PFSK-1 (cell line): ENCODE measurements around the gene KCNA1.

Source experiments
- FOXP2 ChIP-seq: optimal IDR thresholded peaks from 2 replicates; pipeline ENCODE3; 2011; ENCODE audit warnings: borderline replicate concordance, control low read depth, inconsistent platforms; ENCODE audit not compliant: insufficient read depth; ENCODE audit errors: extremely low read length, extremely low read depth
- POLR2AphosphoS5 ChIP-seq: IDR thresholded peaks from 2 replicates; pipeline ENCODE4 v1.6.1; 2012; ENCODE audit warnings: low read depth, mild to moderate bottlenecking, control low read depth, low read length, moderate library complexity
- REST ChIP-seq, 2 experiments: IDR thresholded peaks; 2 replicates each; pipeline versions ENCODE4 v1.6.1 to v1.8.0; 2011 to 2012; ENCODE audit warnings: low read depth in 2 of 2, low read length in 2 of 2, control low read depth in 1 of 2, inconsistent platforms in 1 of 2, mild to moderate bottlenecking in 1 of 2, moderate library complexity in 1 of 2; ENCODE audit not compliant: insufficient read depth in 1 of 2
- SIN3A ChIP-seq: IDR thresholded peaks from 2 replicates; pipeline ENCODE4 v1.6.1; 2012; ENCODE audit warnings: mild to moderate bottlenecking, low read length, moderate library complexity, borderline replicate concordance; ENCODE audit not compliant: insufficient read depth
- TAF1 ChIP-seq: IDR thresholded peaks from 2 replicates; pipeline ENCODE4 v1.6.1; 2012; ENCODE audit warnings: low read length, control low read depth, borderline replicate concordance; ENCODE audit not compliant: insufficient read depth

KCNA1 gene

GRCh38 chr12:4918950-4919660 is 9.4 kb downstream of the KCNA1 start:
- TF ChIP-seq POLR2AphosphoS5: no peak
- no peak for TF ChIP-seq SIN3A
- no peak for TF ChIP-seq REST (IDR thresholded peaks at IDR 0.05; ENCODE audit: insufficient read depth in 1 of 2, low read depth in 2 of 2, low read length in 2 of 2)
- TF ChIP-seq FOXP2: no peak
- TF ChIP-seq TAF1: no peak

GRCh38 chr12:4932576-4932975 is 22.9 kb downstream of the KCNA1 start:
- TF ChIP-seq REST (IDR thresholded peaks at IDR 0.05; ENCODE audit: insufficient read depth in 1 of 2, low read depth in 2 of 2, low read length in 2 of 2) (no peak), POLR2AphosphoS5 (no peak), FOXP2 (no peak), SIN3A (no peak), TAF1 (no peak)

DNA sequence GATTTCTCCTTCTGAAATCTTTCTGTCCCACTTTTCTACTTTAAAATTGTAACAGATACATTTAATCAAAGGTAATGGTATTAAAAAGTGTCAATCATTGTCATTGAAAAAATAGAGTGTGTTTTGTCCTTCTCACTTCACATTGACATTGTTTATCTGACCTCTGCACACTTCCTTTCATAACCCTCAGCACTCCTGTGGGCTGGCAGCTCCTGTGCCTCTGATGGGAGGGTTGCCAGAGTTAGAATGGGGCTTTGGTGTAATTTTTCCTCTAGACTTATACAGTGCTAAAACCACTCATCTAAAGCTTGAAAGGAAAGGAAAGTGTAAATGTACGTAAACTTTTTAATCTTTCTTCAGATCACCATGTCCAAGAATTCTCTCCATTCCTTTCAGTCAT is 23.7 kb downstream of the KCNA1 start:
- TF ChIP-seq REST (IDR thresholded peaks at IDR 0.05; ENCODE audit: insufficient read depth in 1 of 2, low read depth in 2 of 2, low read length in 2 of 2) (no peak), SIN3A (no peak), FOXP2 (no peak), TAF1 (no peak), POLR2AphosphoS5 (no peak)

DNA sequence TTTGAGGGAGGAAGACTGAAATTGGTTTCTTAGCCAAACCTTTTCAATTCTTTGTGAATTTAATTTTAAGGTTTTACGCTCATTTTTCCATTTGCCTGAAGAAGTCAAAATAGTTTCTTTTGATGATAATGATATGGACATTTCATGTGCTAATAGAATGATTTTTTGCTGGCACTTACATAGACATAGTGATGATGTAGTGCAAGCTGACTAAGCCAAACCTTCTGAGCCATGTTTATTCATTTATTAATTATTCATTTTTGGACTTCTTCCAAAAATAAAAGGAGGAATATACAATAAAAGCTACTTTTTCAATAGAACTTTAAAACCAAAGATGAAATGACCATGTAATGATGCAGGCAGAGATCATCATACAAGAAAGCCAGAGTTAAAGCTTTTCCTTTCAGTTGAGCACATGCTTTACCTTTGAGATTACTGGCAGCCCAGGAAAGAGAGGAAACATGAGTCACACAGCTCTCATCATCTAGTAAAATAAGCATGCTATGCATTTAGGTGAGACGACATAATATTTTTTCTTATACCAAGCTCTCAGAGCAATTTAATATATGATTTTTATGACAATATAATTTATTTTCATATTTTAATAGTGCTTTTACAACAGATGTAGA is 24.8 kb downstream of the KCNA1 start:
- no peak for TF ChIP-seq FOXP2
- no peak for TF ChIP-seq SIN3A
- no peak for TF ChIP-seq TAF1
- TF ChIP-seq POLR2AphosphoS5: no peak
- TF ChIP-seq REST (IDR thresholded peaks at IDR 0.05; ENCODE audit: insufficient read depth in 1 of 2, low read depth in 2 of 2, low read length in 2 of 2): no peak
